SK-N-SH (cell line): ENCODE measurements around the gene SAMD9.

Source experiments
- CTCF ChIP-seq: fragments of 200-600 bp; sonication (generic); IDR thresholded peaks from 2 replicates; pipeline ENCODE4 v1.6.1; 2017; ENCODE audit warnings: antibody characterized with exemption, mild to moderate bottlenecking, moderate library complexity
- FOXM1 ChIP-seq: IDR thresholded peaks from 2 replicates; pipeline ENCODE4 v1.4.0; 2012; ENCODE audit warnings: low read depth, mild to moderate bottlenecking
- NFIC ChIP-seq: IDR thresholded peaks from 2 replicates; pipeline ENCODE4 v1.4.0; 2012; ENCODE audit warnings: borderline replicate concordance
- POLR2AphosphoS5 ChIP-seq: IDR thresholded peaks from 2 replicates; pipeline ENCODE4 v1.6.1; 2012; ENCODE audit warnings: low read depth, low read length
- RAD21 ChIP-seq: IDR thresholded peaks from 2 replicates; pipeline ENCODE4 v1.6.1; 2012; ENCODE audit warnings: mild to moderate bottlenecking, low read length
- REST ChIP-seq: IDR thresholded peaks from 2 replicates; pipeline ENCODE4 v1.6.1; 2012; ENCODE audit warnings: mild to moderate bottlenecking, low read depth, low read length, moderate library complexity
- SMC3 ChIP-seq: IDR thresholded peaks from 2 replicates; pipeline ENCODE4 v1.6.1; 2012; ENCODE audit warnings: low read depth, low read length, improper control_type of control experiment
- TCF12 ChIP-seq: IDR thresholded peaks from 2 replicates; pipeline ENCODE4 v1.4.0; 2012
- TEAD4 ChIP-seq: IDR thresholded peaks from 2 replicates; pipeline ENCODE4 v1.4.0; 2012; ENCODE audit warnings: mild to moderate bottlenecking, borderline replicate concordance; ENCODE audit not compliant: insufficient read depth
- ZBTB33 ChIP-seq: IDR thresholded peaks from 2 replicates; pipeline ENCODE4 v1.4.0; 2012; ENCODE audit warnings: low read depth, borderline replicate concordance

GRCh38 chr7:93146472-93147141 is 28.8 kb upstream of the SAMD9 start:
- TF ChIP-seq RAD21 (no peak), TCF12 (no peak), CTCF (no peak), REST (no peak), POLR2AphosphoS5 (no peak), TEAD4 (no peak), NFIC (no peak), SMC3 (no peak), FOXM1 (no peak), ZBTB33 (no peak)
